HL-60 (cell line): ENCODE results near the gene TMX1.
A peak's percentile ranks its signal among the peaks of the same experiment; 100 is the strongest.

Experiments
- DNase-seq, 2 experiments: peaks; one replicate each; pipeline ENCODE4 v3.0.0-alpha.2; 2010 to 2020; ENCODE audit warnings: low read depth in 1 of 2, low spot score in 1 of 2
- H3K27ac ChIP-seq: fragments of 250-450 bp; sonication (Bioruptor Pico); replicated peaks from 2 replicates; pipeline ENCODE4 v1.5.1; 2020; ENCODE audit warnings: mild to moderate bottlenecking, moderate library complexity
- H3K27me3 ChIP-seq: fragments of 250-450 bp; sonication (Bioruptor Pico); 2 replicates; pipeline ENCODE4 v1.5.1; 2021; ENCODE audit warnings: mild to moderate bottlenecking, moderate library complexity; ENCODE audit not compliant: insufficient read depth, poor library complexity, severe bottlenecking
- H3K4me3 ChIP-seq: replicated peaks from 2 replicates; pipeline ENCODE4 v1.5.1; 2011; ENCODE audit warnings: mild to moderate bottlenecking, control low read depth, low read length; ENCODE audit not compliant: insufficient read depth
- CTCF ChIP-seq: IDR thresholded peaks from one replicate; pipeline ENCODE4 v1.5.1; 2011; ENCODE audit warnings: low read length, control low read depth, inconsistent platforms; ENCODE audit not compliant: insufficient read depth
- GABPA ChIP-seq: IDR thresholded peaks from 2 replicates; pipeline ENCODE4 v1.6.1; 2012; ENCODE audit warnings: low read depth
- POLR2AphosphoS5 ChIP-seq: IDR thresholded peaks from 2 replicates; pipeline ENCODE4 v1.6.1; 2012; ENCODE audit warnings: low read depth
- REST ChIP-seq: IDR thresholded peaks from 2 replicates; pipeline ENCODE4 v1.6.1; 2012; ENCODE audit warnings: low read depth; ENCODE audit not compliant: insufficient replicate concordance
- SPI1 ChIP-seq: IDR thresholded peaks from 2 replicates; pipeline ENCODE4 v1.6.1; 2012; ENCODE audit warnings: low read depth, mild to moderate bottlenecking, borderline replicate concordance

TMX1 gene

GRCh38 chr14:51203881-51204280, 36.2 kb upstream of the TMX1 start:
- TF ChIP-seq GABPA (no peak), POLR2AphosphoS5 (no peak), CTCF (no peak), SPI1 (no peak), REST (no peak)
- H3K27ac ChIP-seq = no peak overlapping the region
- H3K4me3 ChIP-seq = no peak overlapping the region
- H3K27me3 ChIP-seq = no peaks in the 10 kb centered on the region
- no peak for DNase-seq

GRCh38 chr14:51205486-51205885, 34.6 kb upstream of the TMX1 start:
- TF ChIP-seq CTCF (no peak), REST (no peak), SPI1 (no peak), POLR2AphosphoS5 (no peak), GABPA (no peak)
- DNase-seq = peak in 1 of 2 experiments; percentile 53
- H3K27ac ChIP-seq = no peak overlapping the region
- H3K4me3 ChIP-seq = no peak overlapping the region
- no peaks in the 10 kb centered on the region for H3K27me3 ChIP-seq

- DNase-seq = no peak
- H3K27me3 ChIP-seq = no peaks in the 10 kb centered on the region
- no peak overlapping the region for H3K27ac ChIP-seq
- H3K4me3 ChIP-seq = no peak overlapping the region
- no peak for TF ChIP-seq CTCF
- TF ChIP-seq REST = no peak
- no peak for TF ChIP-seq SPI1
- TF ChIP-seq POLR2AphosphoS5 = no peak
- no peak for TF ChIP-seq GABPA
These were observed 33.6 kb upstream of the TMX1 start for GRCh38 chr14:51206462-51206861.
